Lung (tissue), 12 donors: ENCODE data around the gene GADD45GIP1. TPM values are rescaled to one million over a fixed set of nuclear protein-coding genes. Genes with fewer than 3 reads are reported as not detected.

Experiments used
- ATAC-seq: fragments of 200-7000 bp; cut with Tn5 transposase; one replicate; pipeline ENCODE4 v1.9.1; 2020; ENCODE audit warnings: moderate number of reproducible peaks; ENCODE audit not compliant: insufficient read depth, low FRiP score
- DNase-seq, 3 donors: peaks; one replicate each; pipeline ENCODE4 v3.0.0-alpha.2; 2013 to 2017
- H3K27ac ChIP-seq, 2 donors: one replicate each; pipeline ENCODE4 v1.5.1; 2013; ENCODE audit warnings: mild to moderate bottlenecking in 2 of 2, moderate library complexity in 2 of 2, control low read depth in 1 of 2, inconsistent platforms in 1 of 2, low read depth in 1 of 2, low read length in 1 of 2
- H3K27me3 ChIP-seq, 3 donors: one replicate each; pipeline ENCODE4 v1.5.1; 2013; ENCODE audit warnings: low read length in 2 of 3; ENCODE audit not compliant: control insufficient read depth in 3 of 3, insufficient read depth in 3 of 3
- H3K36me3 ChIP-seq, 4 donors: one replicate each; pipeline ENCODE4 v1.5.1; 2013; ENCODE audit warnings: low read length in 4 of 4, mild to moderate bottlenecking in 1 of 4, moderate library complexity in 1 of 4; ENCODE audit not compliant: control insufficient read depth in 4 of 4, insufficient read depth in 4 of 4
- H3K4me1 ChIP-seq, 5 donors: one replicate each; pipeline ENCODE4 v1.5.1; 2013; ENCODE audit warnings: low read length in 5 of 5, mild to moderate bottlenecking in 2 of 5, moderate library complexity in 1 of 5; ENCODE audit not compliant: control insufficient read depth in 5 of 5, insufficient read depth in 5 of 5
- H3K4me3 ChIP-seq: one replicate; pipeline ENCODE4 v1.5.1; 2013; ENCODE audit warnings: mild to moderate bottlenecking, control low read depth, moderate library complexity
- H3K9ac ChIP-seq, 2 donors: one replicate each; pipeline ENCODE4 v1.5.1; 2013; ENCODE audit warnings: low read length in 2 of 2, control low read depth in 1 of 2; ENCODE audit not compliant: insufficient read depth in 1 of 2
- H3K9me3 ChIP-seq, 4 donors: one replicate each; pipeline ENCODE4 v1.5.1; 2013; ENCODE audit warnings: low read length in 3 of 4, mild to moderate bottlenecking in 1 of 4, moderate library complexity in 1 of 4; ENCODE audit not compliant: control insufficient read depth in 4 of 4, insufficient read depth in 3 of 4
- WGBS, 2 donors: extraction: QIAGEN DNeasy Blood & Tissue Kit; methylation state at CpG; one replicate each; pipeline ENCODE4 v1.1.7; 2013; 5-methylcytosine and 5-hydroxymethylcytosine counted together
- polyA plus RNA-seq, 2 donors: library from polyadenylated mRNA; stranded (reverse); fragments of 200-250 nt; gene quantifications; one replicate each; pipeline ENCODE4 v1.2.1, GENCODE V29; 2013
- total RNA-seq, 2 donors: library from RNA; depleted of rRNA in 1 of 2; stranded (reverse); fragments of >200 nt in 1 of 2; gene quantifications; one replicate each; pipeline ENCODE4 v1.2.1, GENCODE V29; 2014 to 2021
- TF ChIP-seq, protein P1 (sequence below): IDR thresholded peaks from 2 replicates; pipeline ENCODE4 v1.5.1; 2012; ENCODE audit warnings: mild to moderate bottlenecking; ENCODE audit errors: control extremely low read depth, extremely low read depth
- donor health status: control.
- donor health status: control.
- donor health status: Bipolar disorder and iron deficiency.
- donor health status: healthy.
- donor health status: DM: yes; HTN: yes; CAD: no.

GADD45GIP1 gene
- total and polyA plus RNA-seq, 4 donors: 14.9 to 69.0 (median 36.3) TPM

- Histone ChIP-seq H3K9me3 (no peaks in the 10 kb centered on the region), H3K4me1 (peaks cover 0 to 22% (median 13%) of the 10 kb centered on the region in 5 donors), H3K27ac (peak overlapping the region in 1 of 2 donors; percentile 50), H3K36me3 (no peaks in the 10 kb centered on the region), H3K9ac (peak overlapping the region in 1 of 2 donors; percentile 57), H3K4me3 (no peak overlapping the region), H3K27me3 (no peaks in the 10 kb centered on the region)
- WGBS, 2 donors: 19 to 42% methylated on average over 12 of the region's 12 CpGs
- ATAC-seq (no peak), DNase-seq (peak; percentile 64 to 82 (median 75))
- TF ChIP-seq, protein P1, sequence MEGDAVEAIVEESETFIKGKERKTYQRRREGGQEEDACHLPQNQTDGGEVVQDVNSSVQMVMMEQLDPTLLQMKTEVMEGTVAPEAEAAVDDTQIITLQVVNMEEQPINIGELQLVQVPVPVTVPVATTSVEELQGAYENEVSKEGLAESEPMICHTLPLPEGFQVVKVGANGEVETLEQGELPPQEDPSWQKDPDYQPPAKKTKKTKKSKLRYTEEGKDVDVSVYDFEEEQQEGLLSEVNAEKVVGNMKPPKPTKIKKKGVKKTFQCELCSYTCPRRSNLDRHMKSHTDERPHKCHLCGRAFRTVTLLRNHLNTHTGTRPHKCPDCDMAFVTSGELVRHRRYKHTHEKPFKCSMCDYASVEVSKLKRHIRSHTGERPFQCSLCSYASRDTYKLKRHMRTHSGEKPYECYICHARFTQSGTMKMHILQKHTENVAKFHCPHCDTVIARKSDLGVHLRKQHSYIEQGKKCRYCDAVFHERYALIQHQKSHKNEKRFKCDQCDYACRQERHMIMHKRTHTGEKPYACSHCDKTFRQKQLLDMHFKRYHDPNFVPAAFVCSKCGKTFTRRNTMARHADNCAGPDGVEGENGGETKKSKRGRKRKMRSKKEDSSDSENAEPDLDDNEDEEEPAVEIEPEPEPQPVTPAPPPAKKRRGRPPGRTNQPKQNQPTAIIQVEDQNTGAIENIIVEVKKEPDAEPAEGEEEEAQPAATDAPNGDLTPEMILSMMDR: no peak
These were observed 43.0 kb downstream of the GADD45GIP1 start for GRCh38 chr19:12913851-12914690.

DNA sequence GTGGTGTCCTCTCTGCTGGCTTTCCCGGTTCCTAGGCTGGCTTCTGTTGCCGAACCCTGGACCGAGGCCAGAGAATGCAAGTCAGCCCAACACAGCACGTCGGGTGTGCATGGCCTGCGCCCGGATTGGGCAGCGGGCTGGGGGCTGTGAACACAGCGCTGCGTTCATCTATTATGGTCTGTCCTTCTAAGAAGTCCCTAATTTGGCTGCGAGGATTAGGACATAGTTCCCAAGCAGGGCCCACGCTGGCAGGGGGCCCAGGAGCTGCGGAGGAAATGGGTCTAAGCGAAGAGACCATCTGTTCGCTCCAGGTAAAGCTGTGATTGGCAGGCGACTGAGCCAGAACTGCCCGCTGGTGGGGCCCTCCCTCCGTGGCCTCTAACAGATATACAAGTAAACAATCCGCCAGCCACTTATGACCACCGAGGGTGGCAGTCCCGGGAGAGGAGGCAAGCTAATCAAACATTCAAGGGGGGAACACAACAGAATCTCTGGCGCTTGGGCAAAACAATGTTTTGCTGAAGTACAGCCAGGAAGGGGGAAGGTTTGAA, 43.9 kb downstream of the GADD45GIP1 start:
- H3K36me3 ChIP-seq: no peaks in the 10 kb centered on the region
- H3K4me3 ChIP-seq: no peak overlapping the region
- no peaks in the 10 kb centered on the region for H3K27me3 ChIP-seq
- DNase-seq: peak; percentile 96 to 97 (median 97)
- TF ChIP-seq, protein P1: no peak
- H3K9ac ChIP-seq: peak overlapping the region in 1 of 2 donors; percentile 69
- H3K27ac ChIP-seq: peak overlapping the region; percentile 45 to 60
- no peak for ATAC-seq
- no peaks in the 10 kb centered on the region for H3K9me3 ChIP-seq
- H3K4me1 ChIP-seq: peaks cover 0 to 22% (median 13%) of the 10 kb centered on the region in 5 donors
- WGBS, 2 donors: 4 to 9% methylated on average over 22 of the region's 22 CpGs

- no peak overlapping the region for H3K4me3 ChIP-seq
- H3K9ac ChIP-seq: peak overlapping the region in 1 of 2 donors; percentile 69
- TF ChIP-seq, protein P1: no peak
- 49 to 59% methylated on average over 4 of the region's 4 CpGs for WGBS, 2 donors
- no peaks in the 10 kb centered on the region for H3K27me3 ChIP-seq
- peak in 2 of 3 donors; percentile 24 to 71 for DNase-seq
- ATAC-seq: no peak
- H3K9me3 ChIP-seq: no peaks in the 10 kb centered on the region
- peaks cover 0 to 22% (median 13%) of the 10 kb centered on the region in 5 donors for H3K4me1 ChIP-seq
- H3K36me3 ChIP-seq: no peaks in the 10 kb centered on the region
- no peak overlapping the region for H3K27ac ChIP-seq
These were observed 44.5 kb downstream of the GADD45GIP1 start for GRCh38 chr19:12912571-12912970.
